GM12865 (cell line): Measurements from ENCODE around the gene TBC1D22A.

ENCODE experiments used
- DNase-seq: peaks from one replicate; pipeline ENCODE4 v3.0.0; 2010; ENCODE audit warnings: low read depth
- H3K4me3 ChIP-seq: 2 replicates; pipeline ENCODE4 v1.5.1; 2011; ENCODE audit warnings: mild to moderate bottlenecking, low read depth, low read length, control low read depth
- TF ChIP-seq, protein P1 (sequence below): IDR thresholded peaks from 2 replicates; pipeline ENCODE4 v1.5.1; 2011; ENCODE audit warnings: low read length, control low read depth, low read depth, inconsistent platforms; ENCODE audit not compliant: insufficient read depth; ENCODE audit errors: missing control alignments

Gene TBC1D22A

DNA sequence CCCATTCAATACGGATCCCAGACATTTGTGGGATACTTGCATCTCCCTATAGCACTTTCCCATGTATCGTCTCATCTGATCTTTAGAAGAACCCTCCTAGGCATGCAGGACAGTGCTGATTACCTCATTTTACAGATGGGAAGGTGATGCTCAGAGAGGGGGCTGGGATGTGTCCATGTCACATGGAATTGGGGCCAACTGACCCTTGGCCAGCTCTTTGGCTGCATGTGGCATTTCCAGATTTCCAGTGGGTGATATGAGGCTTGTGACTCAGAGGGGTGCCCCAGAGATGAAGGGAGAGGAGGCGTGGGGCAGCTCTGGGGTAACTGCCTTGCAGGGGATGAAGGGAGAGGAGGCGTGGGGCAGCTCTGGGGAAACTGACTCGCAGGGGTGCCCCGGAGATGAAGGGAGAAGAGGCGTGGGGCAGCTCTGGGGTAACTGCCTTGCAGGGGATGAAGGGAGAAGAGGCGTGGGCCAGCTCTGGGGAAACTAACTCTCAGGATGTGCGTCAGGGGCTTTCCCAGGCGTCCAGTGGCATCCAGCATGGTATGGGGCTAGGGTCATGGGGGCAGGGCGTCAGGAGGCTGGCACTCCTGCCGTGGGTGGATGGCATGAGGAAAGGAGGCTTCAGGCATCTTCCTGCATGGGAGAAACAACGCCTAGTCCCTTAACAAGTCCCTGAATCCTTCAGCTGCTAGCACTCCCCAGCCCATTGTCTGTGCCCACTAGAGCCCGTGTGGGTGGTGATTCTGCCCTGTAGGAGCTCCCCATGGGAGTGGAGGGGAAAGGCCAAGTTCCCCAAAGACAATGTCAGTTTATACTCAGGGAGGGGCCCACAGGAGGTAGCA lies 12.5 kb upstream of the TBC1D22A start:
- TF ChIP-seq, protein P1, sequence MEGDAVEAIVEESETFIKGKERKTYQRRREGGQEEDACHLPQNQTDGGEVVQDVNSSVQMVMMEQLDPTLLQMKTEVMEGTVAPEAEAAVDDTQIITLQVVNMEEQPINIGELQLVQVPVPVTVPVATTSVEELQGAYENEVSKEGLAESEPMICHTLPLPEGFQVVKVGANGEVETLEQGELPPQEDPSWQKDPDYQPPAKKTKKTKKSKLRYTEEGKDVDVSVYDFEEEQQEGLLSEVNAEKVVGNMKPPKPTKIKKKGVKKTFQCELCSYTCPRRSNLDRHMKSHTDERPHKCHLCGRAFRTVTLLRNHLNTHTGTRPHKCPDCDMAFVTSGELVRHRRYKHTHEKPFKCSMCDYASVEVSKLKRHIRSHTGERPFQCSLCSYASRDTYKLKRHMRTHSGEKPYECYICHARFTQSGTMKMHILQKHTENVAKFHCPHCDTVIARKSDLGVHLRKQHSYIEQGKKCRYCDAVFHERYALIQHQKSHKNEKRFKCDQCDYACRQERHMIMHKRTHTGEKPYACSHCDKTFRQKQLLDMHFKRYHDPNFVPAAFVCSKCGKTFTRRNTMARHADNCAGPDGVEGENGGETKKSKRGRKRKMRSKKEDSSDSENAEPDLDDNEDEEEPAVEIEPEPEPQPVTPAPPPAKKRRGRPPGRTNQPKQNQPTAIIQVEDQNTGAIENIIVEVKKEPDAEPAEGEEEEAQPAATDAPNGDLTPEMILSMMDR, result no peak
- H3K4me3 ChIP-seq, result no peak overlapping the region
- no peak for DNase-seq

DNA sequence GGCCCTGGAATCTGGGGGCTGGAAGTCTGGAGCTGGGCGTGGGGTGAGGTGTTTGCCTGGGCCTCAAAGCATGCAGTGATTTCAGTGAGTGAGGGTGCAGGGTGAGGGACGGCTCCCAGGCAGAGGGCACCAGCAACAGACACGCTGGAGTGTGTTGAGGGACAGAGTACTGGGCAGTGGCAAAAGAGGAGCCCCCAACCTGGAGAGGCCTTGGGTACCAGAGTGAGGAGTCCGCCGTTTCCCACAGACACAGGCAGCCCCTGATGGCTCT lies 12.0 kb upstream of the TBC1D22A start:
- no peak for DNase-seq
- no peak overlapping the region for H3K4me3 ChIP-seq
- TF ChIP-seq, protein P1, result no peak

DNA sequence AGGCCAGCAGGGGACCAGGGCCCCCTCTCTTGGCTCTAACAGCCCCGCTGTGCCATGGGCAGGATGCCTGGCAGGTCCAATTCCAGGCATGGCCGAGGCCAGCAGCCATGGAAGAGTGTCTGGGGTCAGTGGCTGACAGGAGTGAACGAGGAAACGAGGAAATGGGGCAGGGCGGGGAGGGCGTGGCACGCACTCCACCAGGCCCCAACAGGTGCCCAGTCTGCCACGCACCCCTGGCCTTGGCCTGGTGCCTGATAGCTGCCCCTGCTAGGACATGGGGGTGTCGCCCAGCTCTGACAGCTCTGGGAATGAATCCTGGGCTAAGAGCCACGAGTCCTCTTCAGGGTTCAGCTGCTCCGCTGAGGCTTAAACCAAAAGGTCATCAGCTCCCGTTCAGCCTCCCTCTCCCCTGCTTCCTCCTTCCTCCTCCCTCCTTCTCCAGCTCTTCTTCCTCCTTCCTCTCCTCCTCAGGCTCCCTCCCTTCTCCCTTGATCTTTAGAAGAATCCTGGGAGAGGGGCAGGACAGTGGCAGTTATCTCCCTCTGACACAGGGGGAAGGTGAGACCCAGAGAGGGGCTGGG lies 11.5 kb upstream of the TBC1D22A start:
- TF ChIP-seq, protein P1, result no peak
- H3K4me3 ChIP-seq, result no peak overlapping the region
- no peak for DNase-seq

DNA sequence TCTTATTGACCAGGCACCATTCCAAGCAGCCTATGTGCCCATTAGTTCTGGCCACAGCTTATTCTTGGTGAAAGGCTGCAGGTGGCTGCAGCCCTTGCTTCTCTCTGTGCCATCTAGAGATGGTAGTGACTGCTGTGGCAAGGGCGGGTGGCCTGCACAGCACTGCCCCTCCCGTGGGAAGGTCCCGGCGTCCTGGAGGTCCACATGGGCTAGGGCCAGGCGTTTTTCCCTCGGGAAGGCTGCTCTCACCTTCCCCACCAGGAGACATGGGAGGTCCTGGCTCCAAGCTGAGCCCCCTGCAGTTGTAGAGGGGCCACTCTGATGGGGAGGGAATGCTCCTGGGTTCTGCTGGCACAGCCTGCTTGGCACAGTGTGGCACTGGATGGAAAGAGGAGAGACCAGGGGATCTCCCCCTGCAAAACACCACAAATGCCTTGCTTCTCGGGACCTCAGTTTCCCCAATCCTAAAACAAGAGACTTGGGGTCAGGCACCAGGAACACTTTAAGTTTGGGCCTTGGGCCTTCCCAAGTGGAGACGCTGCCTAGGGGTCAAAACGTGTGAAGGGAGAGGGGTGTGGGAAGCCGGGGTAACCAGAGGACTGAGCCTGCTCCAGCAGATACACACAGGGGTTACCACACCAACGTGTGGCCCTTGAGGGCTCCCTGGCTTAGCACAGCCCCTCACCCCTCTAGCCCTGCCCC lies 10.0 kb upstream of the TBC1D22A start:
- DNase-seq, result no peak
- no peak overlapping the region for H3K4me3 ChIP-seq
- TF ChIP-seq, protein P1, result no peak

DNA sequence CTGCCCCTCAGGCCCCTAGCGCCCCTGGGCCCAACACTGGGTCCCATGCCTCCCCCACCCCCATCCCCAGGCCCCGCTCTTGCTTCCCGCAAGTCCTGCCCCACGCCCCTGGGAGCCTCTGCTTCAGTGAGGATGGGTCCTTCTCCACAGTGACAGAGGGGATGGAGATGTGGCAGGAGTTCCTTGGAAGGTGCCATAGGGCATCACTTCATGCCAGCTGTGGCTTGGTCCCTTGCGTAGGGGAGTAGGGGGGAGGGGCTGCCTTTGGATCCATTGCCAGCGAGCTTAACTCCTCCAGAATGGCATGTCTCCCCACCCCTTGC lies 9.5 kb upstream of the TBC1D22A start:
- TF ChIP-seq, protein P1, result no peak
- H3K4me3 ChIP-seq, result no peak overlapping the region
- DNase-seq, result no peak

DNA sequence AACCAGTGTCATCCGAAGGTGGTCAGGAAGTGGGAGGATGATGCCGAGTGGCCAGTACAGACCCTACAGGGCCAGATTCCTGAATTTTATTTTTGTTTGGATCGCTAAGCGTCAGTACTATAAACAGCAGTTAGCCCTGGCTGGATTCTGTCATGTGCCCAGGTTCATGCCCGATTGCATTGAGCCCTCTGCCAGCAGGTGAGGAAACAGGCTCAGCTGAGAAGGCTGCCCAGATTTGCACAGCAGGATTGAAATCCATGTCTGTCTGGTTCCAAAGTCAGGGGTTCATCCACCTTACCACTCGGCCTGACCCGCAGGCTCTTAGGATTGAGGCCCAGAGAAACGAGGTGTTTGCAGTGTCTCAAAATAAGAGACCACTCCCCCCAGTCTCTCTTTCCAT lies 9.1 kb upstream of the TBC1D22A start:
- TF ChIP-seq, protein P1, result no peak
- H3K4me3 ChIP-seq, result no peak overlapping the region
- no peak for DNase-seq
